Measurements from ENCODE around the gene C9.
"Not testable (repeated sequence)": the region's sequence is repeated elsewhere in the genome, so short reads cannot be mapped to it uniquely, and the experiment has no call there.

The C9 gene

GRCh38 chr5:39328731-39329130, 35.6 kb downstream of the C9 start:
- DNase-seq (ENCODE audit: low read depth) = no peak

- no peak for DNase-seq (ENCODE audit: low read depth)
Measured at GRCh38 chr5:39323542-39323941, 40.8 kb downstream of the C9 start.

- DNase-seq (ENCODE audit: low read depth) = no peak
Measured at GRCh38 chr5:39319395-39319794, 44.9 kb downstream of the C9 start.

GRCh38 chr5:39316464-39316863, 47.8 kb downstream of the C9 start:
- DNase-seq (ENCODE audit: low read depth) = not testable (repeated sequence)

GRCh38 chr5:39315995-39316394, 48.3 kb downstream of the C9 start:
- DNase-seq (ENCODE audit: low read depth) = no peak

GRCh38 chr5:39314591-39314990, 49.7 kb downstream of the C9 start:
- DNase-seq (ENCODE audit: low read depth) = no peak

- no peak for DNase-seq (ENCODE audit: low read depth)
Measured at GRCh38 chr5:39309534-39309933, 54.8 kb downstream of the C9 start.

GRCh38 chr5:39302472-39302871, 61.8 kb downstream of the C9 start:
- no peak for DNase-seq (ENCODE audit: low read depth)

- no peak for DNase-seq (ENCODE audit: low read depth)
Measured at GRCh38 chr5:39301406-39301805, 62.9 kb downstream of the C9 start.

- no peak for DNase-seq (ENCODE audit: low read depth)
Measured at GRCh38 chr5:39299962-39300361, 64.3 kb downstream of the C9 start.

- no peak for DNase-seq (ENCODE audit: low read depth)
Measured at GRCh38 chr5:39294736-39295135, 69.6 kb downstream of the C9 start.

GRCh38 chr5:39284552-39284951, 79.7 kb downstream of the C9 start:
- no peak for DNase-seq (ENCODE audit: low read depth)

- DNase-seq (ENCODE audit: low read depth) = peak; percentile 59
Measured at GRCh38 chr5:39283231-39283818, 81.0 kb downstream of the C9 start.

GRCh38 chr5:39282561-39282960, 81.7 kb downstream of the C9 start:
- no peak for DNase-seq (ENCODE audit: low read depth)

GRCh38 chr5:39275865-39276264, 88.4 kb downstream of the C9 start:
- not testable (repeated sequence) for DNase-seq (ENCODE audit: low read depth)

- DNase-seq (ENCODE audit: low read depth) = no peak
Measured at GRCh38 chr5:39274398-39275085, 89.8 kb downstream of the C9 start.

- DNase-seq (ENCODE audit: low read depth) = no peak
Measured at GRCh38 chr5:39273314-39273954, 90.9 kb downstream of the C9 start.

GRCh38 chr5:39272869-39273231, 91.4 kb downstream of the C9 start:
- DNase-seq (ENCODE audit: low read depth) = not testable (repeated sequence)

- peak; percentile 53 for DNase-seq (ENCODE audit: low read depth)
Measured at GRCh38 chr5:39270225-39270848, 94.0 kb downstream of the C9 start.

- no peak for DNase-seq (ENCODE audit: low read depth)
Measured at GRCh38 chr5:39267186-39267585, 97.1 kb downstream of the C9 start.

GRCh38 chr5:39266442-39266841, 97.9 kb downstream of the C9 start:
- peak; percentile 39 for DNase-seq (ENCODE audit: low read depth)

- no peak for DNase-seq (ENCODE audit: low read depth)
Measured at GRCh38 chr5:39264528-39264927, 99.8 kb downstream of the C9 start.

GRCh38 chr5:39262981-39263380, 101.3 kb downstream of the C9 start:
- DNase-seq (ENCODE audit: low read depth) = no peak

All from CMK (cell line).